DOHH2 (cell line): ENCODE results near the gene RSAD2.

Experiments
- CTCF ChIP-seq: fragments of 200-600 bp; sonication (generic); IDR thresholded peaks from one replicate; pipeline ENCODE4 v1.5.1; 2014; ENCODE audit warnings: antibody characterized with exemption, mild to moderate bottlenecking, low read depth, low read length; ENCODE audit not compliant: poor library complexity, severe bottlenecking
- EZH2phosphoT487 ChIP-seq: fragments of 200-600 bp; sonication (generic); IDR thresholded peaks from 2 replicates; pipeline ENCODE4 v1.6.1; 2017; ENCODE audit warnings: borderline replicate concordance, mild to moderate bottlenecking, antibody characterized with exemption, low read length, moderate library complexity, mixed read lengths

GRCh38 chr2:6914828-6915227, 37.3 kb downstream of the RSAD2 start:
- no peak for TF ChIP-seq CTCF
- TF ChIP-seq EZH2phosphoT487, result no peak
